ENCODE measurements around the gene ATXN1.

The ATXN1 gene

DNA sequence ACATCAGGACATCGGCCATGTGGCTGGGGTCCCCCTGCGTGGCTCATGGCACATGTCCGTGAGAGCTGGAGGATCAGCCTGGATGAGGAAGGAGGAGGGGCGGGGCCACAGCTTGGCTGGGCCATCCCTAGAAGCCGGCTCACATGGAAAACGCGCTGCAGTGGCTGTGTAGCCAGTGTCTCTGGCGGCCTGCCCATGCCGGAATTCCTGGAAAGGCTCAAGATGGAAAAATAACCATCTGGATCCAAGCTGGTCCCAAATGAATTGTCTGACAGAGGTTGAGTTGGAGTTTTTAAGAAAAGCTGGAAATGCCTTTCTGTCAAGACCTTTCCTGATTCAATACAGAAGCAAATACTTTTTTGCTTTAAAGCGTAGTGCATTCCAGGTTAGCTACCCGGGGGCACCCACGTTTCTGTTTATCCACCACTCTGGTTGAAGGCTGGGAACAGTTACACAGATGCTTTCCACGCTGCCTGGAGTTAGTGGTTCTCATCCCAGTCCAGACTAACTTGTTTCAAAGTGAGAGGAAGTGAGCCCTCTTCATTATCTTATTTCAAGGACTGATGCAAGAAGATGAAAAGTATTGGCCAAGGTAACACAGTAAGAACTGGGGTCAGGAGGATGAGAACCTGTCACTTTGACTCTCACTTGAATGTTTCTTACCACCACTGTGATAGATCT lies 423.8 kb downstream of the ATXN1 start:
- WGBS = 34% methylated on average over 12 of the region's 13 CpGs
- Histone ChIP-seq H3K27ac (ENCODE audit: low read length, poor library complexity, severe bottlenecking) (no peak overlapping the region), H3K36me3 (ENCODE audit: control insufficient read depth in 1 of 2, insufficient read depth in 2 of 2, low read depth in 1 of 2, low read length in 2 of 2) (no peaks in the 10 kb centered on the region), H2AFZ (ENCODE audit: low read depth, low read length) (no peak overlapping the region), H3K4ac (ENCODE audit: low read depth in 1 of 2, low read length in 2 of 2) (peak overlapping the region in 1 of 2 experiments; percentile 26), H2BK120ac (ENCODE audit: low read depth, low read length) (peak overlapping the region; percentile 55), H3K79me1 (replicated peaks; ENCODE audit: low read length, poor library complexity, severe bottlenecking) (peaks cover 10% of the 10 kb centered on the region), H3K18ac (ENCODE audit: low read depth in 1 of 2, low read length in 2 of 2) (peak overlapping the region; percentile 3 to 93), H2AK5ac (ENCODE audit: low read length, severe bottlenecking) (no peak overlapping the region), H3K14ac (ENCODE audit: low read length in 2 of 2) (no peak overlapping the region), H2BK12ac (ENCODE audit: low read length in 2 of 2) (peak overlapping the region; percentile 64 to 67), H3K9me3 (ENCODE audit: control insufficient read depth, low read length) (no peaks in the 10 kb centered on the region), H4K91ac (ENCODE audit: low read length) (peak overlapping the region; percentile 31), H3K4me1 (ENCODE audit: control insufficient read depth, insufficient read depth, low read depth, low read length) (peaks cover 22% of the 10 kb centered on the region), H2BK5ac (ENCODE audit: low read depth, low read length, poor library complexity, severe bottlenecking) (no peak overlapping the region), H3K23ac (ENCODE audit: low read length in 2 of 2) (no peak overlapping the region), H3K27me3 (ENCODE audit: control insufficient read depth in 1 of 2, insufficient read depth in 1 of 2, low read length in 2 of 2) (no peaks in the 10 kb centered on the region), H3K9ac (ENCODE audit: low read length) (peak overlapping the region; percentile 62), H3K4me2 (ENCODE audit: low read length, poor library complexity, severe bottlenecking) (no peak overlapping the region), H2BK15ac (ENCODE audit: low read depth, poor library complexity, severe bottlenecking) (no peak overlapping the region), H3K4me3 (ENCODE audit: insufficient read depth in 1 of 2, low read depth in 1 of 2, low read length in 2 of 2) (peak overlapping the region in 1 of 2 experiments; percentile 46), H4K8ac (ENCODE audit: low read length) (peak overlapping the region; percentile 73)
- peak; percentile 93 for DNase-seq

- H2AFZ ChIP-seq (ENCODE audit: low read depth, low read length) = no peak overlapping the region
- H3K23ac ChIP-seq (ENCODE audit: low read length in 2 of 2) = no peak overlapping the region
- no peak overlapping the region for H3K4ac ChIP-seq (ENCODE audit: low read depth in 1 of 2, low read length in 2 of 2)
- no peak overlapping the region for H3K27ac ChIP-seq (ENCODE audit: low read length, poor library complexity, severe bottlenecking)
- H2BK15ac ChIP-seq (ENCODE audit: low read depth, poor library complexity, severe bottlenecking) = no peak overlapping the region
- DNase-seq = no peak
- H3K36me3 ChIP-seq (ENCODE audit: control insufficient read depth in 1 of 2, insufficient read depth in 2 of 2, low read depth in 1 of 2, low read length in 2 of 2) = no peaks in the 10 kb centered on the region
- peak overlapping the region in 1 of 2 experiments; percentile 46 for H2BK12ac ChIP-seq (ENCODE audit: low read length in 2 of 2)
- H4K91ac ChIP-seq (ENCODE audit: low read length) = peak overlapping the region; percentile 31
- 84% methylated on average over 5 of the region's 6 CpGs for WGBS
- H3K4me1 ChIP-seq (ENCODE audit: control insufficient read depth, insufficient read depth, low read depth, low read length) = peaks cover 24% of the 10 kb centered on the region
- H3K18ac ChIP-seq (ENCODE audit: low read depth in 1 of 2, low read length in 2 of 2) = peak overlapping the region; percentile 3 to 93
- no peaks in the 10 kb centered on the region for H3K9me3 ChIP-seq (ENCODE audit: control insufficient read depth, low read length)
- no peak overlapping the region for H3K4me3 ChIP-seq (ENCODE audit: insufficient read depth in 1 of 2, low read depth in 1 of 2, low read length in 2 of 2)
- no peak overlapping the region for H3K4me2 ChIP-seq (ENCODE audit: low read length, poor library complexity, severe bottlenecking)
- no peak overlapping the region for H2AK5ac ChIP-seq (ENCODE audit: low read length, severe bottlenecking)
- H3K27me3 ChIP-seq (ENCODE audit: control insufficient read depth in 1 of 2, insufficient read depth in 1 of 2, low read length in 2 of 2) = no peaks in the 10 kb centered on the region
- H2BK120ac ChIP-seq (ENCODE audit: low read depth, low read length) = peak overlapping the region; percentile 55
- no peak overlapping the region for H3K14ac ChIP-seq (ENCODE audit: low read length in 2 of 2)
- H2BK5ac ChIP-seq (ENCODE audit: low read depth, low read length, poor library complexity, severe bottlenecking) = no peak overlapping the region
- H4K8ac ChIP-seq (ENCODE audit: low read length) = peak overlapping the region; percentile 73
- H3K79me1 ChIP-seq (replicated peaks; ENCODE audit: low read length, poor library complexity, severe bottlenecking) = peaks cover 10% of the 10 kb centered on the region
- no peak overlapping the region for H3K9ac ChIP-seq (ENCODE audit: low read length)
Measured at GRCh38 chr6:16336911-16337294, 424.4 kb downstream of the ATXN1 start.

DNA sequence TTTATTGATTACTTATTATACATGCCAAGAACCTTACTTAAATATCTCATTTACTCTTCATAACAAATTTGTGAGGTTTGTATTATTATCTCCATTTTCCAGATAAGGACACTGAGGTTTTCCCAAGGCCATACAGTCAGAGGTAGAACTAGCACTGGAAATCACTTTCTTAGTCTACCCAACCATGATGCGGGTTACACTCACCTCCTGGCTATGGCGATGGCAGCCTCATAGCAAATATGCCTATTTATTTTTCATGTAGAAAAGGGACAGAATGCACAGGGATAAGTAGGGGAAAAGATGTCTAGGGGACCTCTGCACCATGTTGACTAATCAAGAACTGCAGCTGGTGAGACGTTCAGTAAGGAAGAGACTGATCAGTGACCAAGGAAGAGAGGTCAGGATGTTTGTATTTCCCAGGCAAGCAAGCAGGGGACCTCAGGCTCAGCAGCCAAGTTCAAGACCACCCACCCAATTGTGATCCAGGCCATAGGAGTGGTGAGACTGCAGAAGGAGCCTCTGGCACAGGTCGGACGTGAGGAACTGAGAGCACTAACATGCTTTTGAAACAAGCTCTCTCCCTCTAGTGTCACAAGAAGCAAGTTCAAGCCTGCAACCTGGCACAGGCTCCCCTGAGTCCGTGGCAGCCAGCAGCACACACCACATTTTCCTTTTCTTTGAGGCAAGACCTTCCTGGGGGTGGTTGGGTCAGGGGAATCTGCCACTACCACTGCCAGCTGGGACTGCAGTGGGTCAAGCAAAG lies 425.0 kb downstream of the ATXN1 start:
- H2AFZ ChIP-seq (ENCODE audit: low read depth, low read length) = no peak overlapping the region

GRCh38 chr6:16335176-16335575 lies 426.1 kb downstream of the ATXN1 start:
- H3K9me3 ChIP-seq (ENCODE audit: control insufficient read depth, low read length) = no peaks in the 10 kb centered on the region
- H3K36me3 ChIP-seq (ENCODE audit: control insufficient read depth in 1 of 2, insufficient read depth in 2 of 2, low read depth in 1 of 2, low read length in 2 of 2) = no peaks in the 10 kb centered on the region
- H3K27ac ChIP-seq (ENCODE audit: low read length, poor library complexity, severe bottlenecking) = peak overlapping the region; percentile 19
- H3K79me1 ChIP-seq (replicated peaks; ENCODE audit: low read length, poor library complexity, severe bottlenecking) = peaks cover 7% of the 10 kb centered on the region
- H3K27me3 ChIP-seq (ENCODE audit: control insufficient read depth in 1 of 2, insufficient read depth in 1 of 2, low read length in 2 of 2) = no peaks in the 10 kb centered on the region
- H2AFZ ChIP-seq (ENCODE audit: low read depth, low read length) = no peak overlapping the region
- H4K91ac ChIP-seq (ENCODE audit: low read length) = peak overlapping the region; percentile 15
- H2AK5ac ChIP-seq (ENCODE audit: low read length, severe bottlenecking) = peak overlapping the region; percentile 60
- H2BK15ac ChIP-seq (ENCODE audit: low read depth, poor library complexity, severe bottlenecking) = no peak overlapping the region
- H3K23ac ChIP-seq (ENCODE audit: low read length in 2 of 2) = peak overlapping the region in 1 of 2 experiments; percentile 47
- WGBS = 87% methylated on average over 8 of the region's 10 CpGs
- H2BK120ac ChIP-seq (ENCODE audit: low read depth, low read length) = no peak overlapping the region
- H4K8ac ChIP-seq (ENCODE audit: low read length) = no peak overlapping the region
- H3K4me2 ChIP-seq (ENCODE audit: low read length, poor library complexity, severe bottlenecking) = no peak overlapping the region
- peaks cover 24% of the 10 kb centered on the region for H3K4me1 ChIP-seq (ENCODE audit: control insufficient read depth, insufficient read depth, low read depth, low read length)
- peak overlapping the region in 1 of 2 experiments; percentile 19 for H2BK12ac ChIP-seq (ENCODE audit: low read length in 2 of 2)
- H3K4me3 ChIP-seq (ENCODE audit: insufficient read depth in 1 of 2, low read depth in 1 of 2, low read length in 2 of 2) = no peak overlapping the region
- no peak for DNase-seq
- no peak overlapping the region for H3K9ac ChIP-seq (ENCODE audit: low read length)
- H3K14ac ChIP-seq (ENCODE audit: low read length in 2 of 2) = no peak overlapping the region
- peak overlapping the region; percentile 50 to 58 for H3K18ac ChIP-seq (ENCODE audit: low read depth in 1 of 2, low read length in 2 of 2)
- peak overlapping the region; percentile 73 to 86 for H3K4ac ChIP-seq (ENCODE audit: low read depth in 1 of 2, low read length in 2 of 2)
- no peak overlapping the region for H2BK5ac ChIP-seq (ENCODE audit: low read depth, low read length, poor library complexity, severe bottlenecking)

More for the DNA sequence above, 425.0 kb downstream of the ATXN1 start:
- no peak overlapping the region for H2AK5ac ChIP-seq (ENCODE audit: low read length, severe bottlenecking)
- peaks cover 10% of the 10 kb centered on the region for H3K79me1 ChIP-seq (replicated peaks; ENCODE audit: low read length, poor library complexity, severe bottlenecking)
- no peaks in the 10 kb centered on the region for H3K9me3 ChIP-seq (ENCODE audit: control insufficient read depth, low read length)
- H3K4me3 ChIP-seq (ENCODE audit: insufficient read depth in 1 of 2, low read depth in 1 of 2, low read length in 2 of 2) = no peak overlapping the region
- no peak overlapping the region for H3K23ac ChIP-seq (ENCODE audit: low read length in 2 of 2)
- no peak for DNase-seq
- H3K14ac ChIP-seq (ENCODE audit: low read length in 2 of 2) = peak overlapping the region in 1 of 2 experiments; percentile 0
- no peak overlapping the region for H2BK15ac ChIP-seq (ENCODE audit: low read depth, poor library complexity, severe bottlenecking)
- H3K27me3 ChIP-seq (ENCODE audit: control insufficient read depth in 1 of 2, insufficient read depth in 1 of 2, low read length in 2 of 2) = no peaks in the 10 kb centered on the region
- peak overlapping the region in 1 of 2 experiments; percentile 25 for H3K18ac ChIP-seq (ENCODE audit: low read depth in 1 of 2, low read length in 2 of 2)
- no peak overlapping the region for H4K8ac ChIP-seq (ENCODE audit: low read length)
- H2BK5ac ChIP-seq (ENCODE audit: low read depth, low read length, poor library complexity, severe bottlenecking) = no peak overlapping the region
- H3K9ac ChIP-seq (ENCODE audit: low read length) = no peak overlapping the region
- H2BK120ac ChIP-seq (ENCODE audit: low read depth, low read length) = no peak overlapping the region
- H3K4me2 ChIP-seq (ENCODE audit: low read length, poor library complexity, severe bottlenecking) = no peak overlapping the region
- H2BK12ac ChIP-seq (ENCODE audit: low read length in 2 of 2) = peak overlapping the region in 1 of 2 experiments; percentile 33
- H4K91ac ChIP-seq (ENCODE audit: low read length) = peak overlapping the region; percentile 64
- no peaks in the 10 kb centered on the region for H3K36me3 ChIP-seq (ENCODE audit: control insufficient read depth in 1 of 2, insufficient read depth in 2 of 2, low read depth in 1 of 2, low read length in 2 of 2)
- H3K4ac ChIP-seq (ENCODE audit: low read depth in 1 of 2, low read length in 2 of 2) = peak overlapping the region; percentile 8 to 16
- H3K4me1 ChIP-seq (ENCODE audit: control insufficient read depth, insufficient read depth, low read depth, low read length) = peaks cover 24% of the 10 kb centered on the region
- WGBS = 73% methylated on average over 6 of the region's 6 CpGs
- H3K27ac ChIP-seq (ENCODE audit: low read length, poor library complexity, severe bottlenecking) = no peak overlapping the region
